Subcutaneous abdominal adipose tissue (tissue), 5 donors: ENCODE data around the gene ITGB5.
"Not testable (repeated sequence)": the region's sequence is repeated elsewhere in the genome, so short reads cannot be mapped to it uniquely, and the experiment has no call there.

Source experiments
- H3K27ac ChIP-seq: one replicate; pipeline ENCODE4 v1.7.0; 2013; ENCODE audit warnings: low read depth, mild to moderate bottlenecking, inconsistent platforms, low read length, moderate library complexity
- H3K27me3 ChIP-seq, 5 donors: one replicate each; pipeline ENCODE4 v1.7.0; 2013; ENCODE audit warnings: low read length in 5 of 5, inconsistent platforms in 1 of 5; ENCODE audit not compliant: control insufficient read depth in 5 of 5, insufficient read depth in 4 of 5
- H3K36me3 ChIP-seq, 5 donors: one replicate each; pipeline ENCODE4 v1.7.0; 2013; ENCODE audit warnings: low read length in 5 of 5; ENCODE audit not compliant: control insufficient read depth in 5 of 5, insufficient read depth in 5 of 5
- H3K4me1 ChIP-seq, 5 donors: one replicate each; pipeline ENCODE4 v1.7.0; 2013; ENCODE audit warnings: low read length in 5 of 5, mild to moderate bottlenecking in 3 of 5, moderate library complexity in 1 of 5; ENCODE audit not compliant: control insufficient read depth in 5 of 5, insufficient read depth in 5 of 5
- H3K4me3 ChIP-seq, 5 donors: one replicate each; pipeline ENCODE4 v1.7.0; 2013; ENCODE audit warnings: low read length in 5 of 5, low read depth in 1 of 5
- H3K9ac ChIP-seq, 5 donors: one replicate each; pipeline ENCODE4 v1.7.0; 2013; ENCODE audit warnings: low read length in 5 of 5, mild to moderate bottlenecking in 4 of 5, moderate library complexity in 3 of 5
- H3K9me3 ChIP-seq, 5 donors: one replicate each; pipeline ENCODE4 v1.7.0; 2013; ENCODE audit warnings: low read length in 5 of 5; ENCODE audit not compliant: control insufficient read depth in 5 of 5
- donor health status: healthy.
- donor health status: healthy.
- donor health status: healthy.
- donor health status: healthy.
- donor health status: healthy.

Gene ITGB5

DNA sequence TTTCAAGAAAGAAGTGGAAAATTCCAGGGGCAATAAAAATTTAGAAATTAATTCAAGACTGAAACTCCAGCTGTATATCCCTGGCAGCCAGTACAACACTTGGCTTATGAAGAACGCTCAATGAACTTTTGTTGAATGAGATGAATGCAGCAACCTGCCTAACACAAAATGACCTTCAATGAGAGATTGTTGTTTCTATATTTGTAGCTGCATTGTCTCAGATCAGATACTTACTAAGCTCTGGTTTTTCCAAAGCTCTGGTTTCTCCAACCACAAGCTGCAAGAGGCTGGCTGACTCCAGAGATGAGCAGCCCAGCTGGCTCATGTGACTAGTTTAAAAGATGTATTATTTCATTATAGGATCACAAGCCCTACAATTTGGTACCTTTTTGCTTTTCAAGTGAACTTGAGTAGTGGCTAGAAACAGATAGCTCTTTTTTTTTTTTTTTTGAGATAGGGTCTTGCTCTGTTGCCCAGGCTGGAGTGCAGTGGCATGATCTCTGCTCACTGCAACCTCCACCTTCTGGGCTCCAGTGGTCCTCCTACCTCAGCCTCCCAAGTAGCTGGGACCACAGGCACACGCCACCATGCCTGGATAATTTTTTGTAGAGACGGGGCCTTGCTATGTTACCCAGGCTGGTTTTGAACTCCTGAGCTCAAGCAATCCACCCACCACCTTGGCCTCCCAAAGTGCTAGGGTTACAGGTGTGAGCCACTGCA, 99.5 kb downstream of the ITGB5 start:
- Histone ChIP-seq H3K4me1 (peaks cover 13 to 62% (median 57%) of the 10 kb centered on the region in 5 donors), H3K9ac (peak overlapping the region in 1 of 5 donors; percentile 15), H3K36me3 (peaks cover 0 to 9% (median 7%) of the 10 kb centered on the region in 5 donors), H3K27ac (peak overlapping the region; percentile 70), H3K27me3 (no peaks in the 10 kb centered on the region), H3K4me3 (no peak overlapping the region), H3K9me3 (no peaks in the 10 kb centered on the region)

DNA sequence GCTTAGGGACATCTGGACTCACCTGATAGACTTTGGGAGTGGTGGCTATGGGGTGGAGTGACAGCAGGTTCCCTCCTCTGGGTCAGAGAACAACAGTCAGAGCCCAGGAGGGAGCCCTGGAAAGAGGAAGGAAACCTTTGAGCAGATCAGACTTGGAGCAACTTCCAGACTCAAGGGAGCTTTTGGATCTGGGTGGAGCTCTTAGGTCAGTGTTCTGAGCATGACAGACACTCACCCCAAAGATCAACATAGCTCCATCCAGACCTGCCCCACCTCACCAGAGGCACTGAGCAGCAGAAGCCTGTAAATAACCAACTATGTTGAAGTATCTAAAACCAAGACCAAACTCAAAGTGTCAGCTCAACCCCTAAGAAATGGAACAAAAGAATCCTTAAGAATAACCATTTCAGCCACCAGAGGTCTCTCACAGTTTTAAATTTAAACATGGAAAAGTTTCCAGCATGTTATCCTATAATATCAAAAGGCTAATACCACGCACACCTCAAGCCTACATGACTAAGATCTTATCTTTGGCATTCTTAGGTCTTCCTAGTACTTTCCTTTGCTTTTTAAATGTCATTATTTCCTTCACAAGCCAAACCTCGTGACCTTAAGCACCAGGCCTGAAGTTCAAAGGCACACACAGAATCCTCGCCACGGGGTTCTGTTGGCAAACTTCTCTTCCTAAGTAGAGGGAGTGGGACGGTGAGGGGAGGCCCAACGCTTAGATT, 100.5 kb downstream of the ITGB5 start:
- no peaks in the 10 kb centered on the region for H3K27me3 ChIP-seq
- peaks cover 13 to 61% (median 55%) of the 10 kb centered on the region in 5 donors for H3K4me1 ChIP-seq
- peak overlapping the region in 3 of 5 donors; percentile 5 to 16 (median 15) for H3K9ac ChIP-seq

DNA sequence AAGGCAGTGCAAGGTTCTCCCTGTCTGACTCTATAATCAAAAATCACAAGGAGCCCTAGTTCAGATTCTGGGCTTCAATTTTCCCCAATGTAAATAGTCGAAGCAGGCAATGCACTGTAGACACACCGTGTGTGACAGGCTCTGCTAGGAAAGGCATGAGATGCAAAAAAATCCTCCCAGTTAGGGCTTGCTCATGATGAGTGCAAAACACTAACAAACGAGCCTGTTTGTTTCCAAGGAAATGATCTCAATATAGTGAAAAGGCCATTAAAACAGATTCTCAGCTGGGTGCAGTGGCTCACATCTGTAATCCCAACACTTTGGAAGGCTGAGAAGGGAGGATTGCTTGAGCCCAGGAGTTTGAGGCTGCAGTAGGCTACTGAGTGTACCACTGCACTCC, 101.2 kb downstream of the ITGB5 start:
- Histone ChIP-seq H3K27me3 (peaks cover 0 to under 1% (median 0%) of the 10 kb centered on the region in 5 donors), H3K9ac (peak overlapping the region in 1 of 5 donors; percentile 5), H3K4me3 (no peak overlapping the region), H3K27ac (peak overlapping the region; percentile 70), H3K4me1 (peaks cover 20 to 61% (median 55%) of the 10 kb centered on the region in 5 donors), H3K36me3 (peaks cover 0 to 9% (median 5%) of the 10 kb centered on the region in 5 donors), H3K9me3 (no peaks in the 10 kb centered on the region)

More for the DNA sequence above, 100.5 kb downstream of the ITGB5 start:
- H3K4me3 ChIP-seq, result no peak overlapping the region
- no peaks in the 10 kb centered on the region for H3K9me3 ChIP-seq
- peaks cover 0 to 9% (median 7%) of the 10 kb centered on the region in 5 donors for H3K36me3 ChIP-seq
- peak overlapping the region; percentile 70 for H3K27ac ChIP-seq

DNA sequence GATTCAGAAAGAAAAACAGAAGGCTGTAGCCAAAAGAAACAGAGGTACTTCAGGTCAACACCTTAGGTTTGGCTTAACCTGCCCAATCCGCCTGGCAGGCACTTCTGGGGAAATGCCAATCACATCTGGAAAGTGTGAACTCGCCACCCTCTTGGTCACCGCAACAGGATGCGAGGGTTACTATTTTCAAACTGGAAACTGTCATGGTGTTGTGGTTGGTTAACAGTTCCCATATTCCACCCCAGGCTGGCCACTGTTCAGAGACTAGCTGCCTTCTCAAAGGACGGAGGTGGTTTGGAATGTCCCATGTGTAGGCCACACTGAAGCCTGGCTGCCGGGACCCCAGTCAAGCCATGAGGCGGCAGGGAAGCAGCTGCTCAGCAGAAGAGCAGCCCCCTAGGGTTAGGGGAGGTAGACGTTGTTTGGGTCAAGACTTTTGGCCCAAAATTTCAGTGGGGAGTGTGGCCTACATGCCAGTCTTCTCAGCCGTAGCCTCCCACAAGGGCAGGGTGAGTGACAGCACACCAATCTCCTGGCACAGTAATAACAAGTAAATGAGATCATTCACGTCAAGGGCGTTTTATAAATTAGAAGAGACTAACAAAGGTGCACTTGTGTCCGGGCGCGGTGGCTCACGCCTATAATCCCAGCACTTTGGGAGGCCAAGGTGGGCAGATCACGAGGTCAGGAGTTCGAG, 102.3 kb downstream of the ITGB5 start:
- H3K9ac ChIP-seq, result peak overlapping the region in 1 of 5 donors; percentile 7
- H3K27ac ChIP-seq, result peak overlapping the region; percentile 54
- peaks cover 29 to 69% (median 61%) of the 10 kb centered on the region in 5 donors for H3K4me1 ChIP-seq
- peaks cover 0 to 2% (median 0%) of the 10 kb centered on the region in 5 donors for H3K9me3 ChIP-seq
- H3K27me3 ChIP-seq, result peaks cover 0 to 5% (median 0%) of the 10 kb centered on the region in 5 donors
- peaks cover 0 to 9% (median 5%) of the 10 kb centered on the region in 5 donors for H3K36me3 ChIP-seq
- H3K4me3 ChIP-seq, result no peak overlapping the region

DNA sequence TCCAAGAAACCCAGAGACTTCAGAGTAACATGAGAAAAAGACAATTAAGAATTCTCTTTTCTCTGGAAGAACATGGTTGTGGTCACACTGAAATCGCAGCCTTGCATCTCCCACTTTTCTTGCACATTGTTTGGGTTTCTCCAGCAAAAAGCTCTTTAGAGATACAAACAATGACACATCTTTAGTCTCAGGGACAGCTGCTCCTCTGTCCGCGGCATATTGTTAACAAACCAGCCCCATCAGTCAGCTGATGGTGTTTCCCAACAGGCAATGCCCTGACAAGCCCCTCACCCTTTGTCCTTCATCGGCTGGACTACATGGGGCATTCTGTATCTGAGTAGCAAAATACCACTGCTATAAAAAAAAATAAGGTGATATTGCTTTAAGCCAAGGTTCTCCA, 103.5 kb downstream of the ITGB5 start:
- no peak overlapping the region for H3K27ac ChIP-seq
- peaks cover 0 to 14% (median 9%) of the 10 kb centered on the region in 5 donors for H3K36me3 ChIP-seq
- no peak overlapping the region for H3K9ac ChIP-seq
- peaks cover 0 to 5% (median 0%) of the 10 kb centered on the region in 5 donors for H3K27me3 ChIP-seq
- peaks cover 0 to 2% (median 0%) of the 10 kb centered on the region in 5 donors for H3K9me3 ChIP-seq
- peaks cover 29 to 78% (median 72%) of the 10 kb centered on the region in 5 donors for H3K4me1 ChIP-seq
- no peak overlapping the region for H3K4me3 ChIP-seq

DNA sequence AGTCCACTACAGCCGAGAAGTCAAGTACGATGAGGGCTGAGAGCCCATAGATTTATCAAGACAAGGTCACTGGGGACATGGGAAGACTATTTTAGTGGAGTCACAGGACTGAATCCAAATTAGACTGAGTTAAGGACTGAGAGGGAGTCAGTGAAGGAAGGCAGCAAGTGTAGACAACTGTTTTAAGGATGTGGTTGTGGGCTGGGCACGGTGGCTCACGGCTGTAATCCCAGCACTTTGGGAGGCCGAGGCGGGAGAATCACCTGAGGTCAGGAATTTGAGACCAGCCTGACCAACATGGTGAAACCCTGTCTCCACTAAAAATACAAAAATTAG, 104.8 kb downstream of the ITGB5 start:
- H3K4me3 ChIP-seq, H3K9me3 ChIP-seq, H3K27me3 ChIP-seq: not testable (repeated sequence)
- Histone ChIP-seq H3K4me1 (peaks cover 29 to 73% (median 69%) of the 10 kb centered on the region in 5 donors), H3K27ac (peak overlapping the region; percentile 95), H3K36me3 (peaks cover 0 to 25% (median 10%) of the 10 kb centered on the region in 5 donors), H3K9ac (peak overlapping the region in 2 of 5 donors; percentile 36 to 47)

DNA sequence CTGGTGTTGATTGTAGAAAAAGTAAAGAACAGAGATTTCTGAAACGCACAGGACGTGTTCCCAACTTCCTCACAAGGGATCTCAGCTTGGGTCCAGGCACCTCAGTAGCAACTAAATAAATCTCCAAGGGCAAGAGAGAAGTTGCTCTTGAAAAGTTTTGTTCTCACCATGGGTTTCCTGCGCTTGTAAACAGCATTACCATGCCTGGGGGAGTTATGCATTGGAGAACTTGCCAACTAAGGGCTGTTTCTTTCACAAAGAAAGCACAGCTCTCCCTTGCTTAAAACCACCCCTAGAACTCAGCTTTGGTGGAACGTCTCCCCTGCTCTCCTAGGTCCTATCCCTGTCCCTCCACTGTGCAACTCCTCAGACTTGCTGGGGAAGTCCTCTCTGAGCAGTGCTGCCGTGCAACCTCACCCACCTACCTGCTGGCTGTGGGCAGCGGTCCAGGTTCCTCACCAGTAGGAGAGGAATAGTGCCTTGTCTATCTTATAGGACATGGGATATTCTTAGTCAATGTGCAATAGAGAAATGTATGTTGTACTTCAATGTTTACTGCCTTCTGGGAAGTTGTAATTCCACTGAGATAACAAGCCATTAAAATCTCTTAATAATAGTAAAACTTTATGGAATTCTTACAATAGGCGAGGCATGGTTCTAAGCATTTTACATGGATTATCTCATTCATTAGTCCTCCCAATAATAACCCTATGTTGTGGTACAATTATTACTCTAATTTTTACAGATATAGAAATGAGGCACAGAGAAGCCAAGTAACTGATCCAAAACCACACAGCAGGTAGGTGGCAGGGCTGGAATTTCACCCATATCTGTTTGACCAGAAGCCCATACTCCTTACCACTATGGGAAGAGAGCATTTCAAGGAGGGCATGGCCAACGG, 105.4 kb downstream of the ITGB5 start:
- H3K9me3 ChIP-seq, result peaks cover 0 to 2% (median 0%) of the 10 kb centered on the region in 5 donors
- peak overlapping the region in 2 of 5 donors; percentile 4 to 13 for H3K4me3 ChIP-seq
- peak overlapping the region; percentile 95 for H3K27ac ChIP-seq
- H3K27me3 ChIP-seq, result peaks cover 0 to 5% (median 0%) of the 10 kb centered on the region in 5 donors
- H3K4me1 ChIP-seq, result peaks cover 25 to 70% (median 64%) of the 10 kb centered on the region in 5 donors
- H3K9ac ChIP-seq, result peak overlapping the region in 3 of 5 donors; percentile 36 to 92 (median 59)
- peaks cover 0 to 31% (median 13%) of the 10 kb centered on the region in 5 donors for H3K36me3 ChIP-seq

DNA sequence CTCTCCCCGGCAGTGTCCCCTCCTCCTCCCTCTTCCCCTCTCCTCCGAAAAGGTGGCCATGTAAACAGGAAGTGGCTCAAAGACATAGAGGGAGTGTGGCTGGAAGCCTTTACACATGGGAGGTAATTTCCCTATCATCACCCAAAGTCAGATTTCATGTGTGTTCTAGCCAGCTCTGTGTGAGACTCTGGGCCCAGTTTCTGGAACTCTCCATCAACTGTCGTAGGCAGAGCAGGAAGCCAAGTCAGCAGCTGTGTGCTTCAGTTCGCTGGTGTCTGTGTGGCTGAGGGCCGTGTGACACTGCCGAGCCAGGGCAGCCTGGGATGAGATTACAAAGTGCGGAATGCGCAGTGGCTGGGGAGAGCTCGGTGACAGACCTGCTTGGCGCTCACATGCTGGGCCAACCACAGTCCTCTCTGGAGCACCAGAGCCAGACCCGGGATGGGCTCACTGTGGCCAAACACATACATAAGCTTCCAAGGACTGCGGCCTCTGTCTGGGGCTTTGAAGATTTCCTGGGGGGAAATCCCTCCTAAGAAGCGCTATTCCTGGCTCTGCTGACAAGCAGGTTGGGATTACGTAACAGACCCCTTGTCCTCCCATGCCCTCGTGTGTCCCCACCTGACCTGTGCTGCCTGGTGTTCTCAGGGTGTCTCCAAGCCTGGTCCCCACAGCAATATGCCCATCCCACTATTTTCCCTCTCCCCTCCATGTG, 106.2 kb downstream of the ITGB5 start:
- H3K4me1 ChIP-seq, result peaks cover 17 to 63% (median 58%) of the 10 kb centered on the region in 5 donors
- H3K4me3 ChIP-seq, result peak overlapping the region; percentile 13 to 58 (median 22)
- H3K27me3 ChIP-seq, result peaks cover 0 to 5% (median 0%) of the 10 kb centered on the region in 5 donors
- H3K9ac ChIP-seq, result peak overlapping the region; percentile 2 to 92 (median 24)
- H3K27ac ChIP-seq, result peak overlapping the region; percentile 95
- peaks cover 0 to 2% (median 0%) of the 10 kb centered on the region in 5 donors for H3K9me3 ChIP-seq
- peaks cover 0 to 38% (median 19%) of the 10 kb centered on the region in 5 donors for H3K36me3 ChIP-seq
